GM12878 (cell line): ENCODE results near the gene HMX2. TPM values are rescaled to one million over a fixed set of nuclear protein-coding genes. Genes with fewer than 3 reads are reported as not detected.

Experiments used
- ATAC-seq: fragments of 200-7000 bp; cut with Tn5 transposase; 3 replicates; pipeline ENCODE4 v1.9.1; 2020; ENCODE audit warnings: mild to moderate bottlenecking, moderate library complexity
- BruUV-seq: library from RNA; stranded (reverse); fragments of 400-500 nt; replicated peaks from 2 replicates; lab custom pipeline; 2021; lab: Mats Ljungman, UMichigan
- CTCF ChIA-PET: fragments of 300-600 bp; sonication (Branson Sonifier 250); formaldehyde crosslinking; extraction: SDS; loops from one replicate; lab custom pipeline; 2021; ENCODE audit warnings: inconsistent platforms; lab: Yijun Ruan, JAX
- POLR2A ChIA-PET: fragments of 350-600 bp; formaldehyde crosslinking; extraction: SDS; loops from one replicate; lab custom pipeline; 2021; ENCODE audit warnings: inconsistent platforms; lab: Charles Lee
- RAD21 ChIA-PET: fragments of 300-600 bp; sonication (Branson Sonifier 250); formaldehyde crosslinking; loops from one replicate; lab custom pipeline; 2023; ENCODE audit warnings: antibody characterized with exemption; ENCODE audit not compliant: unreplicated experiment; lab: Charles Lee
- SMC1A ChIA-PET: fragments of 300-600 bp; sonication (Branson Sonifier 250); formaldehyde crosslinking; loops from one replicate; lab custom pipeline; 2023; ENCODE audit not compliant: unreplicated experiment, uncharacterized antibody; lab: Charles Lee
- DNase-seq: peaks from one replicate; pipeline ENCODE4 v3.0.0-alpha.2; 2011; ENCODE audit warnings: low read depth, low spot score
- FAIRE-seq: peaks from 3 replicates; lab custom pipeline; 2011; peaks lifted over from hg19 to GRCh38; lab: Jason Lieb, UNC
- H2AFZ ChIP-seq: 2 replicates; pipeline ENCODE4 v1.6.0; 2011; ENCODE audit warnings: low read depth, low read length, control low read depth; ENCODE audit not compliant: control insufficient read depth
- H3K27ac ChIP-seq: 2 replicates; pipeline ENCODE4 v1.5.1; 2011; ENCODE audit warnings: control low read depth; ENCODE audit not compliant: control insufficient read depth, insufficient read depth
- H3K27me3 ChIP-seq, 2 experiments: replicated peaks in 1 of 2; 2 replicates each; pipeline versions ENCODE4 v1.6.0 to v1.6.1; 2011; ENCODE audit warnings: low read length in 1 of 2; ENCODE audit not compliant: control insufficient read depth in 2 of 2, insufficient read depth in 2 of 2
- H3K36me3 ChIP-seq, 2 experiments: 2 replicates each; pipeline ENCODE4 v1.5.1; 2011; ENCODE audit warnings: low read length in 1 of 2; ENCODE audit not compliant: control insufficient read depth in 2 of 2, insufficient read depth in 2 of 2
- H3K4me1 ChIP-seq: 2 replicates; pipeline ENCODE4 v1.6.1; 2011; ENCODE audit warnings: mild to moderate bottlenecking, low read length, moderate library complexity, mixed read lengths; ENCODE audit not compliant: control insufficient read depth, insufficient read depth
- H3K4me2 ChIP-seq: 2 replicates; pipeline ENCODE4 v1.6.0; 2011; ENCODE audit warnings: control low read depth; ENCODE audit not compliant: control insufficient read depth, insufficient read depth
- H3K4me3 ChIP-seq: fragments of 200-600 bp; sonication (generic); 2 replicates; pipeline ENCODE4 v1.5.1; 2016
- H3K79me2 ChIP-seq: 2 replicates; pipeline ENCODE4 v1.6.0; 2011; ENCODE audit warnings: low read length; ENCODE audit not compliant: control insufficient read depth, insufficient read depth
- H3K9ac ChIP-seq: 2 replicates; pipeline ENCODE4 v1.8.0; 2011; ENCODE audit warnings: low read length, control low read depth, mixed read lengths; ENCODE audit not compliant: control insufficient read depth, insufficient read depth
- H3K9me3 ChIP-seq: replicated peaks from 3 replicates; pipeline ENCODE4 v1.5.1; 2011; ENCODE audit warnings: mild to moderate bottlenecking, low read length; ENCODE audit not compliant: control insufficient read depth, insufficient read depth
- H4K20me1 ChIP-seq: 2 replicates; pipeline ENCODE4 v1.6.0; 2011; ENCODE audit not compliant: control insufficient read depth, insufficient read depth
- BHLHE40 ChIP-seq, 2 experiments: fragments of 450-650 bp in 1 of 2; IDR thresholded peaks; 2 replicates each; pipeline ENCODE4 v1.6.1; 2011 to 2017; ENCODE audit warnings: low read depth in 2 of 2, borderline replicate concordance in 1 of 2, improper control_type of control experiment in 1 of 2, low read length in 1 of 2, mild to moderate bottlenecking in 1 of 2
- BRCA1 ChIP-seq: IDR thresholded peaks from 2 replicates; pipeline ENCODE4 v1.6.1; 2011; ENCODE audit warnings: low read depth, low read length, improper control_type of control experiment
- FOS ChIP-seq: IDR thresholded peaks from 3 replicates; pipeline ENCODE4 v1.6.1; 2011; ENCODE audit warnings: borderline replicate concordance; ENCODE audit not compliant: insufficient read length; ENCODE audit errors: extremely low read depth
- FOXM1 ChIP-seq: IDR thresholded peaks from 2 replicates; pipeline ENCODE4 v1.6.1; 2012; ENCODE audit warnings: low read depth, mild to moderate bottlenecking, inconsistent platforms, low read length, moderate library complexity
- IKZF1 ChIP-seq: fragments of 450-650 bp; conservative IDR thresholded peaks from 2 replicates; pipeline ENCODE4 v1.6.1; 2017; ENCODE audit warnings: antibody characterized with exemption, mild to moderate bottlenecking
- MEF2A ChIP-seq: IDR thresholded peaks from 2 replicates; pipeline ENCODE4 v1.6.1; 2011; ENCODE audit warnings: low read depth, mild to moderate bottlenecking, low read length, moderate library complexity; ENCODE audit not compliant: insufficient read depth
- MTA2 ChIP-seq: fragments of 450-650 bp; IDR thresholded peaks from 2 replicates; pipeline ENCODE4 v1.6.1; 2016; ENCODE audit warnings: low read depth, mild to moderate bottlenecking, moderate library complexity
- NFIC ChIP-seq: IDR thresholded peaks from 2 replicates; pipeline ENCODE4 v1.6.1; 2012; ENCODE audit warnings: low read depth, mild to moderate bottlenecking, inconsistent platforms, low read length, moderate library complexity
- RAD51 ChIP-seq: fragments of 450-650 bp; IDR thresholded peaks from 2 replicates; pipeline ENCODE4 v1.6.1; 2016; ENCODE audit warnings: moderate library complexity, mild to moderate bottlenecking, inconsistent platforms
- RUNX3 ChIP-seq: IDR thresholded peaks from 2 replicates; pipeline ENCODE4 v1.6.1; 2012; ENCODE audit warnings: low read length, inconsistent platforms
- SMC3 ChIP-seq: IDR thresholded peaks from 2 replicates; pipeline ENCODE4 v1.6.1; 2011; ENCODE audit warnings: low read length, improper control_type of control experiment, borderline replicate concordance
- SP1 ChIP-seq: IDR thresholded peaks from one replicate; pipeline ENCODE4 v1.6.1; 2011; ENCODE audit warnings: low read depth, low read length
- TBL1XR1 ChIP-seq: IDR thresholded peaks from 2 replicates; pipeline ENCODE4 v1.6.1; 2012; ENCODE audit warnings: low read depth, low read length, improper control_type of control experiment
- ZBED1 ChIP-seq: IDR thresholded peaks from 2 replicates; pipeline ENCODE4 v1.6.1; 2016; ENCODE audit warnings: borderline replicate concordance
- WGBS: methylation state at CpG from one replicate; pipeline ENCODE4 v1.1.6; 2016; ENCODE audit warnings: low lambda C conversion rate; ENCODE audit not compliant: insufficient replicate concordance, insufficient coverage; ENCODE audit errors: missing lambda C conversion rate; 5-methylcytosine and 5-hydroxymethylcytosine counted together
- in situ Hi-C: fragments of 300-500 bp; cut with MboI; formaldehyde crosslinking; loops from 9 replicates; pipeline ENCODE4 v1.14.3; 2018; ENCODE audit warnings: mixed read lengths
- intact Hi-C: fragments of 100-400 bp; cut with micrococcal nuclease; formaldehyde crosslinking; loops from one replicate; pipeline ENCODE4 v1.14.2; 2022; ENCODE audit not compliant: unreplicated experiment
- polyA plus RNA-seq, 11 experiments: library from polyadenylated mRNA; depleted of rRNA in 4 of 11; unstranded in 6 of 11; stranded (reverse) in 5 of 11; fragments of >200 nt; fragmentation: Nextera tagmentation in 4 of 11; fragmentation: Illumina TruSeq in 1 of 11; extraction: Ambion mirVana in 4 of 11; extraction: Trizol in 1 of 11; gene quantifications; 1 replicate in 1 of 11; 2 replicates in 10 of 11; pipeline versions ENCODE4 v1.2.1 to v1.2.3, GENCODE V29; 2011 to 2016; ENCODE audit warnings: inconsistent platforms in 2 of 11, missing spikeins in 2 of 11, low read depth in 1 of 11
- total RNA-seq, 4 experiments: library from RNA; depleted of rRNA in 3 of 4; stranded (reverse); fragments of >200 nt in 3 of 4; fragmentation: Illumina TruSeq in 1 of 4; extraction: Trizol in 1 of 4; gene quantifications; 2 replicates each; pipeline versions ENCODE4 v1.2.1 to v1.2.3, GENCODE V29; 2013 to 2021
- TF ChIP-seq, protein P1 (sequence below): fragments of 450-650 bp; IDR thresholded peaks from 2 replicates; pipeline ENCODE4 v1.6.1; 2016; ENCODE audit warnings: mild to moderate bottlenecking, moderate library complexity, borderline replicate concordance
- TF ChIP-seq, protein P2 (sequence below): fragments of 450-650 bp; IDR thresholded peaks from 2 replicates; pipeline ENCODE4 v1.6.1; 2017; ENCODE audit warnings: mild to moderate bottlenecking, moderate library complexity

Gene HMX2
- total and polyA plus RNA-seq, 10 of the 15 experiments (the other 5 are each of a cell fraction or from before 2014, with no cell fraction given) = 1.4 to 31.3 (median 16.8) TPM; not detected in 1

DNA sequence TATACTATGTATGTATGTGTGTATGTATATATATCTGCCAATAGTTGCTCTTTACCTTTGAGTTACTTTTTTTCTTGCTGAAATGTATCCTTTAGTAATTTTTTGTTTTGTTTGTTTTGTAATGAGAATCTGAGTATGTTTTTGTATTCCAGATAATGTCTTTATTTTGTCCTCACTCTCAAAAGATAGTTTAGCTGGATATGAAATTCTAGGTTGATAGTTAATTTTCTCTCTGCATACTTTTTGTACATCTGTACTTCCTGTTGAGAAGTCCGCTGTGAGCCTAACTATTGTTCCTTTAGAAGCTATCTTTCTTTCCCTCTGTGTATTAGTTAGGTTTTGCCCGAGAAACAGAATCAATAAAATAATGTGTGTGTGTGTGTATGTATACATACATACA lies 35.8 kb downstream of the HMX2 start:
- Histone ChIP-seq H3K36me3 (peaks cover 0 to 1% of the 10 kb centered on the region in 2 experiments; a peak in 3 of 4 replicates), H3K9me3 (peaks cover 9% of the 10 kb centered on the region), H3K4me3 (no peak overlapping the region), H3K27ac (no peak overlapping the region), H3K9ac (no peak overlapping the region), H2AFZ (no peak overlapping the region), H3K4me2 (no peak overlapping the region), H4K20me1 (no peaks in the 10 kb centered on the region), H3K27me3 (no peaks in the 10 kb centered on the region), H3K79me2 (no peaks in the 10 kb centered on the region), H3K4me1 (no peaks in the 10 kb centered on the region)
- POLR2A ChIA-PET = no interaction called here
- ATAC-seq (no peak), FAIRE-seq (no peak), DNase-seq (no peak)
- SMC1A ChIA-PET = interaction anchor here (1.1 kb wide), 1 partner anchor 23 kb away, joined by 3 read pairs; no protein-coding TSS in a partner anchor
- in situ Hi-C loops (no loop called here), intact Hi-C loops (no loop called here)
- WGBS = 90% methylated on average over 2 of the region's 2 CpGs
- CTCF ChIA-PET = no interaction called here
- RAD21 ChIA-PET = no interaction called here
- BruUV-seq = no TSS peak
- TF ChIP-seq FOXM1 (no peak), ZBED1 (no peak), MEF2A (no peak), NFIC (no peak), BRCA1 (no peak), FOS (no peak), RAD51 (no peak), SMC3 (no peak), BHLHE40 (IDR thresholded peaks at IDR 0.05; ENCODE audit: borderline replicate concordance in 1 of 2, low read depth in 2 of 2, low read length in 1 of 2) (no peak), RUNX3 (no peak), IKZF1 (no peak), MTA2 (no peak), SP1 (no peak), TBL1XR1 (no peak)
- TF ChIP-seq, protein P1, sequence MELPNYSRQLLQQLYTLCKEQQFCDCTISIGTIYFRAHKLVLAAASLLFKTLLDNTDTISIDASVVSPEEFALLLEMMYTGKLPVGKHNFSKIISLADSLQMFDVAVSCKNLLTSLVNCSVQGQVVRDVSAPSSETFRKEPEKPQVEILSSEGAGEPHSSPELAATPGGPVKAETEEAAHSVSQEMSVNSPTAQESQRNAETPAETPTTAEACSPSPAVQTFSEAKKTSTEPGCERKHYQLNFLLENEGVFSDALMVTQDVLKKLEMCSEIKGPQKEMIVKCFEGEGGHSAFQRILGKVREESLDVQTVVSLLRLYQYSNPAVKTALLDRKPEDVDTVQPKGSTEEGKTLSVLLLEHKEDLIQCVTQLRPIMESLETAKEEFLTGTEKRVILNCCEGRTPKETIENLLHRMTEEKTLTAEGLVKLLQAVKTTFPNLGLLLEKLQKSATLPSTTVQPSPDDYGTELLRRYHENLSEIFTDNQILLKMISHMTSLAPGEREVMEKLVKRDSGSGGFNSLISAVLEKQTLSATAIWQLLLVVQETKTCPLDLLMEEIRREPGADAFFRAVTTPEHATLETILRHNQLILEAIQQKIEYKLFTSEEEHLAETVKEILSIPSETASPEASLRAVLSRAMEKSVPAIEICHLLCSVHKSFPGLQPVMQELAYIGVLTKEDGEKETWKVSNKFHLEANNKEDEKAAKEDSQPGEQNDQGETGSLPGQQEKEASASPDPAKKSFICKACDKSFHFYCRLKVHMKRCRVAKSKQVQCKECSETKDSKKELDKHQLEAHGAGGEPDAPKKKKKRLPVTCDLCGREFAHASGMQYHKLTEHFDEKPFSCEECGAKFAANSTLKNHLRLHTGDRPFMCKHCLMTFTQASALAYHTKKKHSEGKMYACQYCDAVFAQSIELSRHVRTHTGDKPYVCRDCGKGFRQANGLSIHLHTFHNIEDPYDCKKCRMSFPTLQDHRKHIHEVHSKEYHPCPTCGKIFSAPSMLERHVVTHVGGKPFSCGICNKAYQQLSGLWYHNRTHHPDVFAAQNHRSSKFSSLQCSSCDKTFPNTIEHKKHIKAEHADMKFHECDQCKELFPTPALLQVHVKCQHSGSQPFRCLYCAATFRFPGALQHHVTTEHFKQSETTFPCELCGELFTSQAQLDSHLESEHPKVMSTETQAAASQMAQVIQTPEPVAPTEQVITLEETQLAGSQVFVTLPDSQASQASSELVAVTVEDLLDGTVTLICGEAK = no peak
- TF ChIP-seq, protein P2, sequence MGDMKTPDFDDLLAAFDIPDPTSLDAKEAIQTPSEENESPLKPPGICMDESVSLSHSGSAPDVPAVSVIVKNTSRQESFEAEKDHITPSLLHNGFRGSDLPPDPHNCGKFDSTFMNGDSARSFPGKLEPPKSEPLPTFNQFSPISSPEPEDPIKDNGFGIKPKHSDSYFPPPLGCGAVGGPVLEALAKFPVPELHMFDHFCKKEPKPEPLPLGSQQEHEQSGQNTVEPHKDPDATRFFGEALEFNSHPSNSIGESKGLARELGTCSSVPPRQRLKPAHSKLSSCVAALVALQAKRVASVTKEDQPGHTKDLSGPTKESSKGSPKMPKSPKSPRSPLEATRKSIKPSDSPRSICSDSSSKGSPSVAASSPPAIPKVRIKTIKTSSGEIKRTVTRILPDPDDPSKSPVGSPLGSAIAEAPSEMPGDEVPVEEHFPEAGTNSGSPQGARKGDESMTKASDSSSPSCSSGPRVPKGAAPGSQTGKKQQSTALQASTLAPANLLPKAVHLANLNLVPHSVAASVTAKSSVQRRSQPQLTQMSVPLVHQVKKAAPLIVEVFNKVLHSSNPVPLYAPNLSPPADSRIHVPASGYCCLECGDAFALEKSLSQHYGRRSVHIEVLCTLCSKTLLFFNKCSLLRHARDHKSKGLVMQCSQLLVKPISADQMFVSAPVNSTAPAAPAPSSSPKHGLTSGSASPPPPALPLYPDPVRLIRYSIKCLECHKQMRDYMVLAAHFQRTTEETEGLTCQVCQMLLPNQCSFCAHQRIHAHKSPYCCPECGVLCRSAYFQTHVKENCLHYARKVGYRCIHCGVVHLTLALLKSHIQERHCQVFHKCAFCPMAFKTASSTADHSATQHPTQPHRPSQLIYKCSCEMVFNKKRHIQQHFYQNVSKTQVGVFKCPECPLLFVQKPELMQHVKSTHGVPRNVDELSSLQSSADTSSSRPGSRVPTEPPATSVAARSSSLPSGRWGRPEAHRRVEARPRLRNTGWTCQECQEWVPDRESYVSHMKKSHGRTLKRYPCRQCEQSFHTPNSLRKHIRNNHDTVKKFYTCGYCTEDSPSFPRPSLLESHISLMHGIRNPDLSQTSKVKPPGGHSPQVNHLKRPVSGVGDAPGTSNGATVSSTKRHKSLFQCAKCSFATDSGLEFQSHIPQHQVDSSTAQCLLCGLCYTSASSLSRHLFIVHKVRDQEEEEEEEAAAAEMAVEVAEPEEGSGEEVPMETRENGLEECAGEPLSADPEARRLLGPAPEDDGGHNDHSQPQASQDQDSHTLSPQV = no peak
